ENCODE results near the gene PTPRE.

The PTPRE gene

DNA sequence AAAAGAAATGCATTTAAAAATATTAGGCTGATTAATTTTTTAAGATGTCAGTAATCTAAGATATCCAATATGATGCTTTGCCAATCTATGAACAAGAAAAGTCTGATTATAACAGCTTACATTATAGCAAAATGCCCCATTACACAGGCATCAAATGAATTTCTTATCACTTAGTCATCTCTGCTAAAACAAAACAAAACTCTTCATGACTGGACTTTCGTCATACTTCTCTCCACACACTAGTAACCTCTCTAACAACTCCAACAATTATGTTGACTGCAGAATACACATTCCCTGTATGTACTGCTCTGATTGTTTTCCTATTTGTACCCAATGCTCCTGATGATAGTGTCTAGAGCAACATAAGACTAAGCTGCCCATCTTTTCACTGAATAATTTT, 223.1 kb downstream of the PTPRE start:
- Mint-ChIP-seq H3K27me3 (peaks cover 15% of the 10 kb centered on the region), H3K9me3 (no peaks in the 10 kb centered on the region), H3K4me1 (peaks cover 18% of the 10 kb centered on the region), H3K4me3 (no peak overlapping the region), H3K36me3 (ENCODE audit: insufficient read depth) (peaks cover 8% of the 10 kb centered on the region), H3K27ac (ENCODE audit: low read depth) (no peak overlapping the region)
- DNase-seq (ENCODE audit: low spot score in 2 of 2) = no peak
- no peak for ATAC-seq (replicated peaks; ENCODE audit: extremely low read depth, poor library complexity, severe bottlenecking)

All from central memory CD8-positive, alpha-beta T cell (primary cell).